Activated naive CD4-positive, alpha-beta T cell treated with anti-CD3 and anti-CD28 coated beads for 36 hours (primary cell): ENCODE data around the gene IL18RAP. TPM values are rescaled to one million over a fixed set of nuclear protein-coding genes. Genes with fewer than 3 reads are reported as not detected.

Experiments used
- CTCF ChIA-PET: fragments of 350-600 bp; sonication (Branson Sonifier 250); formaldehyde crosslinking; loops from one replicate; lab custom pipeline; 2021; ENCODE audit warnings: antibody characterized with exemption; lab: Charles Lee
- DNase-seq: peaks from one replicate; pipeline ENCODE4 v3.0.0-alpha.2; 2020
- H3K27ac Mint-ChIP-seq: one replicate; pipeline ENCODE4 v1.8.0; 2021; ENCODE audit warnings: mild to moderate bottlenecking, mixed read lengths
- H3K27me3 Mint-ChIP-seq: one replicate; pipeline ENCODE4 v1.8.0; 2021; ENCODE audit warnings: low read depth, mixed read lengths
- H3K36me3 Mint-ChIP-seq: one replicate; pipeline ENCODE4 v1.8.0; 2021; ENCODE audit warnings: low read depth, mixed read lengths
- H3K4me1 Mint-ChIP-seq: one replicate; pipeline ENCODE4 v1.8.0; 2021; ENCODE audit warnings: low read depth, mixed read lengths
- H3K4me3 Mint-ChIP-seq: one replicate; pipeline ENCODE4 v1.8.0; 2021; ENCODE audit warnings: mild to moderate bottlenecking, moderate library complexity, mixed read lengths
- H3K9me3 Mint-ChIP-seq: one replicate; pipeline ENCODE4 v1.8.0; 2021; ENCODE audit warnings: mixed read lengths
- intact Hi-C: fragments of 100-400 bp; cut with micrococcal nuclease; formaldehyde crosslinking; loops from one replicate; pipeline ENCODE4 v1.15.1; 2023
- total RNA-seq, 2 experiments: library from RNA; stranded (reverse); gene quantifications; one replicate each; pipeline ENCODE4 v1.2.3, GENCODE V29; 2021

Gene IL18RAP
- total RNA-seq, 2 experiments from 2014 or later = 11.2 to 15.1 TPM

GRCh38 chr2:102399499-102400141 is 23.3 kb upstream of the IL18RAP start:
- intact Hi-C loops = no loop called here
- peaks cover 2% of the 10 kb centered on the region for H3K36me3 Mint-ChIP-seq

GRCh38 chr2:102401456-102401855 is 21.5 kb upstream of the IL18RAP start:
- Mint-ChIP-seq H3K4me3 (no peak overlapping the region), H3K27ac (no peak overlapping the region), H3K36me3 (no peaks in the 10 kb centered on the region), H3K27me3 (no peaks in the 10 kb centered on the region), H3K4me1 (peaks cover 5% of the 10 kb centered on the region), H3K9me3 (no peaks in the 10 kb centered on the region)
- CTCF ChIA-PET = no interaction called here
- DNase-seq = no peak
- intact Hi-C loops = no loop called here

More at GRCh38 chr2:102399499-102400141, 23.3 kb upstream of the IL18RAP start:
- H3K27ac Mint-ChIP-seq = no peak overlapping the region
- no peaks in the 10 kb centered on the region for H3K9me3 Mint-ChIP-seq
- DNase-seq = no peak
- H3K4me1 Mint-ChIP-seq = peaks cover 5% of the 10 kb centered on the region
- CTCF ChIA-PET = interaction anchor here (1.3 to 1.7 kb wide), 2 partner anchors 44 to 159 kb away, joined by 3 to 7 read pairs; no protein-coding TSS in a partner anchor
- no peak overlapping the region for H3K4me3 Mint-ChIP-seq
- no peaks in the 10 kb centered on the region for H3K27me3 Mint-ChIP-seq

- CTCF ChIA-PET = no interaction called here
- DNase-seq = no peak
- Mint-ChIP-seq H3K4me1 (peaks cover 5% of the 10 kb centered on the region), H3K27me3 (no peaks in the 10 kb centered on the region), H3K9me3 (no peaks in the 10 kb centered on the region), H3K36me3 (no peaks in the 10 kb centered on the region), H3K27ac (no peak overlapping the region), H3K4me3 (no peak overlapping the region)
- intact Hi-C loops = no loop called here
These were observed 21.1 kb upstream of the IL18RAP start for GRCh38 chr2:102401865-102402264.

- Mint-ChIP-seq H3K9me3 (peaks cover 16% of the 10 kb centered on the region), H3K4me3 (no peak overlapping the region), H3K36me3 (peaks cover 3% of the 10 kb centered on the region), H3K27me3 (no peaks in the 10 kb centered on the region), H3K4me1 (peaks cover 5% of the 10 kb centered on the region), H3K27ac (no peak overlapping the region)
- DNase-seq = no peak
- CTCF ChIA-PET = no interaction called here
- intact Hi-C loops = no loop called here
These were observed 12.0 kb upstream of the IL18RAP start for GRCh38 chr2:102410952-102411351.

- Mint-ChIP-seq H3K36me3 (peaks cover 3% of the 10 kb centered on the region), H3K27ac (no peak overlapping the region), H3K4me3 (no peak overlapping the region), H3K4me1 (peaks cover 13% of the 10 kb centered on the region), H3K9me3 (peaks cover 16% of the 10 kb centered on the region), H3K27me3 (no peaks in the 10 kb centered on the region)
- no peak for DNase-seq
- intact Hi-C loops = no loop called here
- CTCF ChIA-PET = interaction anchor here (0.7 to 2.4 kb wide), 4 partner anchors 10 to 56 kb away, joined by 3 to 7 read pairs (median 4); partner anchors contain the start of gene IL18R1
These were observed 10.8 kb upstream of the IL18RAP start for GRCh38 chr2:102412199-102412598.

GRCh38 chr2:102417946-102418345 is 5.0 kb upstream of the IL18RAP start:
- DNase-seq = peak; percentile 38
- H3K4me1 Mint-ChIP-seq = peaks cover 51% of the 10 kb centered on the region
- CTCF ChIA-PET = interaction anchor here (0.5 to 2.5 kb wide), 5 partner anchors 10 to 177 kb away, joined by 3 to 10 read pairs (median 3); no protein-coding TSS in a partner anchor
- intact Hi-C loops = loop anchor here (1.0 to 5.0 kb wide), 7 partner anchors 11 to 417 kb away; no protein-coding TSS in a partner anchor
- no peaks in the 10 kb centered on the region for H3K9me3 Mint-ChIP-seq
- peak overlapping the region; percentile 1 for H3K4me3 Mint-ChIP-seq
- H3K36me3 Mint-ChIP-seq = peaks cover 9% of the 10 kb centered on the region
- peak overlapping the region; percentile 94 for H3K27ac Mint-ChIP-seq
- no peaks in the 10 kb centered on the region for H3K27me3 Mint-ChIP-seq

- DNase-seq = no peak
- intact Hi-C loops = loop anchor here (1.0 to 5.0 kb wide), 7 partner anchors 11 to 417 kb away; no protein-coding TSS in a partner anchor
- H3K27ac Mint-ChIP-seq = peak overlapping the region; percentile 92
- H3K4me1 Mint-ChIP-seq = peaks cover 57% of the 10 kb centered on the region
- no peaks in the 10 kb centered on the region for H3K9me3 Mint-ChIP-seq
- H3K36me3 Mint-ChIP-seq = peaks cover 11% of the 10 kb centered on the region
- CTCF ChIA-PET = interaction anchor here (0.6 to 2.5 kb wide), 5 partner anchors 11 to 50 kb away, joined by 3 to 10 read pairs (median 3); no protein-coding TSS in a partner anchor
- no peaks in the 10 kb centered on the region for H3K27me3 Mint-ChIP-seq
- peak overlapping the region; percentile 75 for H3K4me3 Mint-ChIP-seq
These were observed 4.5 kb upstream of the IL18RAP start for GRCh38 chr2:102418421-102418961.

GRCh38 chr2:102420290-102420689 is 2.7 kb upstream of the IL18RAP start:
- no peak for DNase-seq
- Mint-ChIP-seq H3K9me3 (no peaks in the 10 kb centered on the region), H3K27me3 (no peaks in the 10 kb centered on the region), H3K4me1 (peaks cover 73% of the 10 kb centered on the region), H3K36me3 (peaks cover 14% of the 10 kb centered on the region), H3K27ac (no peak overlapping the region), H3K4me3 (peak overlapping the region; percentile 68)
- intact Hi-C loops = loop anchor here (10.0 kb wide), 1 partner anchor 1115 kb away; the partner anchor contains the start of gene RNF149
- CTCF ChIA-PET = interaction anchor here (0.9 to 2.3 kb wide), 6 partner anchors 10 to 180 kb away, joined by 3 to 9 read pairs (median 3); no protein-coding TSS in a partner anchor

GRCh38 chr2:102421890-102422759 is 835 bp upstream of the IL18RAP start:
- no peaks in the 10 kb centered on the region for H3K27me3 Mint-ChIP-seq
- CTCF ChIA-PET = interaction anchor here (1.0 to 1.6 kb wide), 3 partner anchors 10 to 25 kb away, joined by 3 to 9 read pairs (median 3); no protein-coding TSS in a partner anchor
- no peaks in the 10 kb centered on the region for H3K9me3 Mint-ChIP-seq
- no peak for DNase-seq
- H3K4me1 Mint-ChIP-seq = peaks cover 77% of the 10 kb centered on the region
- peak overlapping the region; percentile 25 for H3K4me3 Mint-ChIP-seq
- H3K36me3 Mint-ChIP-seq = peaks cover 20% of the 10 kb centered on the region
- intact Hi-C loops = loop anchor here (10.0 kb wide), 1 partner anchor 1117 kb away; the partner anchor contains the start of gene RNF149
- H3K27ac Mint-ChIP-seq = peak overlapping the region; percentile 74

GRCh38 chr2:102423368-102423767 is 408 bp downstream of the IL18RAP start:
- H3K9me3 Mint-ChIP-seq = no peaks in the 10 kb centered on the region
- H3K27ac Mint-ChIP-seq = peak overlapping the region; percentile 74
- no peak for DNase-seq
- H3K4me3 Mint-ChIP-seq = peak overlapping the region; percentile 53
- CTCF ChIA-PET = interaction anchor here (0.9 to 1.6 kb wide), 2 partner anchors 20 to 185 kb away, joined by 3 to 9 read pairs; no protein-coding TSS in a partner anchor
- no peaks in the 10 kb centered on the region for H3K27me3 Mint-ChIP-seq
- H3K4me1 Mint-ChIP-seq = peaks cover 74% of the 10 kb centered on the region
- intact Hi-C loops = loop anchor here (1.0 to 10.0 kb wide), 2 partner anchors 13 to 1119 kb away; partner anchors contain the start of gene RNF149
- H3K36me3 Mint-ChIP-seq = peaks cover 22% of the 10 kb centered on the region

- Mint-ChIP-seq H3K27me3 (no peaks in the 10 kb centered on the region), H3K27ac (peak overlapping the region; percentile 4), H3K4me1 (peaks cover 78% of the 10 kb centered on the region), H3K9me3 (no peaks in the 10 kb centered on the region), H3K4me3 (no peak overlapping the region), H3K36me3 (peaks cover 26% of the 10 kb centered on the region)
- CTCF ChIA-PET = interaction anchor here (1.5 kb wide), 1 partner anchor 171 kb away, joined by 4 read pairs; no protein-coding TSS in a partner anchor
- intact Hi-C loops = loop anchor here (1.0 to 10.0 kb wide), 2 partner anchors 171 to 1120 kb away; partner anchors contain the start of gene RNF149
- DNase-seq = no peak
These were observed 1.8 kb downstream of the IL18RAP start for GRCh38 chr2:102424754-102425153.
